Astrocyte (in vitro differentiated cells and primary cell): ENCODE measurements around the gene TRIM44. TPM values are rescaled to one million over a fixed set of nuclear protein-coding genes. Genes with fewer than 3 reads are reported as not detected.

ENCODE experiments used
- DNase-seq: peaks from one replicate; pipeline ENCODE4 v3.0.0-alpha.2; 2010; ENCODE audit warnings: low read depth
- FAIRE-seq: peaks from 2 replicates; lab custom pipeline; 2011; peaks lifted over from hg19 to GRCh38; lab: Jason Lieb, UNC
- H2AFZ ChIP-seq: 2 replicates; pipeline ENCODE4 v1.6.0; 2012; ENCODE audit warnings: low read depth, low read length, inconsistent platforms
- H3K27ac ChIP-seq: 2 replicates; pipeline ENCODE4 v1.5.1; 2011; ENCODE audit warnings: low read depth, low read length, inconsistent platforms
- H3K27me3 ChIP-seq: 2 replicates; pipeline ENCODE4 v1.6.0; 2011; ENCODE audit warnings: low read length, inconsistent platforms; ENCODE audit not compliant: insufficient read depth
- H3K36me3 ChIP-seq: 2 replicates; pipeline ENCODE4 v1.5.1; 2011; ENCODE audit warnings: low read length, inconsistent platforms; ENCODE audit not compliant: insufficient read depth
- H3K4me1 ChIP-seq: 2 replicates; pipeline ENCODE4 v1.5.1; 2011; ENCODE audit warnings: low read length, inconsistent platforms; ENCODE audit not compliant: insufficient read depth
- H3K4me2 ChIP-seq: 2 replicates; pipeline ENCODE4 v1.6.0; 2012; ENCODE audit warnings: low read length, inconsistent platforms
- H3K4me3 ChIP-seq: 2 replicates; pipeline ENCODE4 v1.5.1; 2011; ENCODE audit warnings: low read depth, mild to moderate bottlenecking, low read length, inconsistent platforms; ENCODE audit not compliant: insufficient read depth
- H3K79me2 ChIP-seq: 2 replicates; pipeline ENCODE4 v1.6.0; 2012; ENCODE audit warnings: mild to moderate bottlenecking, low read length, inconsistent platforms; ENCODE audit not compliant: insufficient read depth
- H3K9ac ChIP-seq: 2 replicates; pipeline ENCODE4 v1.6.0; 2012; ENCODE audit warnings: mild to moderate bottlenecking, low read length, inconsistent platforms
- H3K9me3 ChIP-seq: 2 replicates; pipeline ENCODE4 v1.5.1; 2012; ENCODE audit warnings: low read depth, mild to moderate bottlenecking, low read length, inconsistent platforms; ENCODE audit not compliant: insufficient read depth
- H4K20me1 ChIP-seq: 2 replicates; pipeline ENCODE4 v1.6.0; 2012; ENCODE audit warnings: low read length, inconsistent platforms; ENCODE audit not compliant: insufficient read depth
- H3K27ac Mint-ChIP-seq: one replicate; pipeline ENCODE4 v1.8.0; 2021; ENCODE audit warnings: mild to moderate bottlenecking, mixed read lengths; ENCODE audit not compliant: unreplicated experiment
- H3K27me3 Mint-ChIP-seq: one replicate; pipeline ENCODE4 v1.8.0; 2021; ENCODE audit warnings: low read depth, mixed read lengths; ENCODE audit not compliant: unreplicated experiment
- H3K36me3 Mint-ChIP-seq: one replicate; pipeline ENCODE4 v1.8.0; 2021; ENCODE audit warnings: low read depth, mixed read lengths; ENCODE audit not compliant: unreplicated experiment
- H3K4me1 Mint-ChIP-seq: one replicate; pipeline ENCODE4 v1.8.0; 2021; ENCODE audit warnings: low read depth, mixed read lengths; ENCODE audit not compliant: unreplicated experiment
- H3K4me3 Mint-ChIP-seq: one replicate; pipeline ENCODE4 v1.8.0; 2021; ENCODE audit warnings: mild to moderate bottlenecking, moderate library complexity, mixed read lengths; ENCODE audit not compliant: unreplicated experiment
- H3K9me3 Mint-ChIP-seq: one replicate; pipeline ENCODE4 v1.8.0; 2021; ENCODE audit warnings: mild to moderate bottlenecking, mixed read lengths; ENCODE audit not compliant: unreplicated experiment
- CTCF ChIP-seq: IDR thresholded peaks from 2 replicates; pipeline ENCODE4 v1.5.1; 2011; ENCODE audit warnings: low read depth, mild to moderate bottlenecking, inconsistent platforms, low read length, moderate library complexity; ENCODE audit not compliant: insufficient read depth
- EZH2 ChIP-seq: IDR thresholded peaks from 2 replicates; pipeline ENCODE4 v1.6.1; 2012; ENCODE audit warnings: mild to moderate bottlenecking, low read length, inconsistent platforms; ENCODE audit not compliant: insufficient read depth
- total RNA-seq: library from RNA; stranded (reverse); gene quantifications from 2 replicates; pipeline ENCODE4 v1.2.1, GENCODE V29; 2021

The TRIM44 gene
- total RNA-seq, 1 donor from 2014 or later, result 61.0 TPM

GRCh38 chr11:35844579-35844978, 182.0 kb downstream of the TRIM44 start:
- no peaks in the 10 kb centered on the region for H3K36me3 Mint-ChIP-seq
- no peak overlapping the region for H3K4me3 ChIP-seq
- H3K4me1 Mint-ChIP-seq, result no peaks in the 10 kb centered on the region
- H3K36me3 ChIP-seq, result no peaks in the 10 kb centered on the region
- TF ChIP-seq EZH2 (no peak), CTCF (no peak)
- no peak overlapping the region for H3K4me2 ChIP-seq
- no peaks in the 10 kb centered on the region for H4K20me1 ChIP-seq
- no peak overlapping the region for H3K27ac ChIP-seq
- H3K27me3 Mint-ChIP-seq, result peaks cover 15% of the 10 kb centered on the region
- peaks cover 3% of the 10 kb centered on the region for H3K27me3 ChIP-seq
- FAIRE-seq (no peak), DNase-seq (no peak)
- no peak overlapping the region for H3K27ac Mint-ChIP-seq
- H2AFZ ChIP-seq, result no peak overlapping the region
- H3K9me3 ChIP-seq, result no peaks in the 10 kb centered on the region
- no peak overlapping the region for H3K9ac ChIP-seq
- peaks cover 5% of the 10 kb centered on the region for H3K9me3 Mint-ChIP-seq
- no peak overlapping the region for H3K4me3 Mint-ChIP-seq
- H3K79me2 ChIP-seq, result no peaks in the 10 kb centered on the region
- no peaks in the 10 kb centered on the region for H3K4me1 ChIP-seq

GRCh38 chr11:35845860-35846259, 183.3 kb downstream of the TRIM44 start:
- H3K9me3 ChIP-seq, result no peaks in the 10 kb centered on the region
- no peak overlapping the region for H3K27ac Mint-ChIP-seq
- H4K20me1 ChIP-seq, result no peaks in the 10 kb centered on the region
- no peak overlapping the region for H3K9ac ChIP-seq
- H3K79me2 ChIP-seq, result no peaks in the 10 kb centered on the region
- H2AFZ ChIP-seq, result no peak overlapping the region
- TF ChIP-seq CTCF, result no peak
- TF ChIP-seq EZH2, result no peak
- no peaks in the 10 kb centered on the region for H3K36me3 ChIP-seq
- H3K4me2 ChIP-seq, result no peak overlapping the region
- H3K9me3 Mint-ChIP-seq, result peaks cover 3% of the 10 kb centered on the region
- no peak overlapping the region for H3K4me3 Mint-ChIP-seq
- H3K4me1 ChIP-seq, result no peaks in the 10 kb centered on the region
- no peaks in the 10 kb centered on the region for H3K36me3 Mint-ChIP-seq
- H3K27me3 Mint-ChIP-seq, result peaks cover 17% of the 10 kb centered on the region
- no peak overlapping the region for H3K27ac ChIP-seq
- H3K4me1 Mint-ChIP-seq, result no peaks in the 10 kb centered on the region
- H3K27me3 ChIP-seq, result peaks cover 3% of the 10 kb centered on the region
- FAIRE-seq (no peak), DNase-seq (no peak)
- no peak overlapping the region for H3K4me3 ChIP-seq

GRCh38 chr11:35846874-35847273, 184.3 kb downstream of the TRIM44 start:
- Histone ChIP-seq H3K27me3 (peaks cover 3% of the 10 kb centered on the region), H3K9ac (no peak overlapping the region), H2AFZ (no peak overlapping the region), H3K79me2 (no peaks in the 10 kb centered on the region), H3K4me1 (no peaks in the 10 kb centered on the region), H3K9me3 (no peaks in the 10 kb centered on the region), H3K4me3 (no peak overlapping the region), H3K4me2 (no peak overlapping the region), H4K20me1 (no peaks in the 10 kb centered on the region), H3K27ac (no peak overlapping the region), H3K36me3 (no peaks in the 10 kb centered on the region)
- Mint-ChIP-seq H3K27me3 (peaks cover 17% of the 10 kb centered on the region), H3K4me3 (no peak overlapping the region), H3K27ac (no peak overlapping the region), H3K4me1 (no peaks in the 10 kb centered on the region), H3K36me3 (no peaks in the 10 kb centered on the region), H3K9me3 (peaks cover 3% of the 10 kb centered on the region)
- DNase-seq (no peak), FAIRE-seq (no peak)
- TF ChIP-seq EZH2 (no peak), CTCF (no peak)
